ENCODE results near the gene MEIS2.

DNA sequence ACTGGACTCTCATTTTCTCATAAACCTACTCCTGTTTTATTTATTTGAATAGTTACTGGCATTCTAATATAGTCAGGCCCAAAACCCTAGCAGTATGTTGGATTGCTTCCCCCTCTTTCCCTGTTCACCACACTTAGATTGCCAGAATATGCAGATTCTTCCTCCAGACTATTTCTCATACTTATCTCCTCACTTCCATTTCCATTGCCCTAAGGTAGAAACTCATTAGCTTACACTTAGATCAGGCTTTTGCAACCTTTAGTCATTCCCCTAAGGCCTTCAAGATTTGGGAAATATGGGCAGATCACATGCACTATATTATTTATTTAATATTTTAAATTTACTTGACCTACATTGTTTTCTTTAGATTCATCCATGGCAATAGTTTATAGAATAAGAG is 98.9 kb downstream of the MEIS2 start:
- TF ChIP-seq, protein P1, sequence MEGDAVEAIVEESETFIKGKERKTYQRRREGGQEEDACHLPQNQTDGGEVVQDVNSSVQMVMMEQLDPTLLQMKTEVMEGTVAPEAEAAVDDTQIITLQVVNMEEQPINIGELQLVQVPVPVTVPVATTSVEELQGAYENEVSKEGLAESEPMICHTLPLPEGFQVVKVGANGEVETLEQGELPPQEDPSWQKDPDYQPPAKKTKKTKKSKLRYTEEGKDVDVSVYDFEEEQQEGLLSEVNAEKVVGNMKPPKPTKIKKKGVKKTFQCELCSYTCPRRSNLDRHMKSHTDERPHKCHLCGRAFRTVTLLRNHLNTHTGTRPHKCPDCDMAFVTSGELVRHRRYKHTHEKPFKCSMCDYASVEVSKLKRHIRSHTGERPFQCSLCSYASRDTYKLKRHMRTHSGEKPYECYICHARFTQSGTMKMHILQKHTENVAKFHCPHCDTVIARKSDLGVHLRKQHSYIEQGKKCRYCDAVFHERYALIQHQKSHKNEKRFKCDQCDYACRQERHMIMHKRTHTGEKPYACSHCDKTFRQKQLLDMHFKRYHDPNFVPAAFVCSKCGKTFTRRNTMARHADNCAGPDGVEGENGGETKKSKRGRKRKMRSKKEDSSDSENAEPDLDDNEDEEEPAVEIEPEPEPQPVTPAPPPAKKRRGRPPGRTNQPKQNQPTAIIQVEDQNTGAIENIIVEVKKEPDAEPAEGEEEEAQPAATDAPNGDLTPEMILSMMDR (IDR thresholded peaks at IDR 0.05), result no peak
- TF ChIP-seq POLR2A (IDR thresholded peaks at IDR 0.05), result no peak

Measured in adrenal gland (tissue), 5 donors.